ENCODE data around the gene TTLL8. TPM values are rescaled to one million over a fixed set of nuclear protein-coding genes. Genes with fewer than 3 reads are reported as not detected.
A peak's percentile ranks its signal among the peaks of the same experiment; 100 is the strongest.

Gene TTLL8
- total RNA-seq: not detected

DNA sequence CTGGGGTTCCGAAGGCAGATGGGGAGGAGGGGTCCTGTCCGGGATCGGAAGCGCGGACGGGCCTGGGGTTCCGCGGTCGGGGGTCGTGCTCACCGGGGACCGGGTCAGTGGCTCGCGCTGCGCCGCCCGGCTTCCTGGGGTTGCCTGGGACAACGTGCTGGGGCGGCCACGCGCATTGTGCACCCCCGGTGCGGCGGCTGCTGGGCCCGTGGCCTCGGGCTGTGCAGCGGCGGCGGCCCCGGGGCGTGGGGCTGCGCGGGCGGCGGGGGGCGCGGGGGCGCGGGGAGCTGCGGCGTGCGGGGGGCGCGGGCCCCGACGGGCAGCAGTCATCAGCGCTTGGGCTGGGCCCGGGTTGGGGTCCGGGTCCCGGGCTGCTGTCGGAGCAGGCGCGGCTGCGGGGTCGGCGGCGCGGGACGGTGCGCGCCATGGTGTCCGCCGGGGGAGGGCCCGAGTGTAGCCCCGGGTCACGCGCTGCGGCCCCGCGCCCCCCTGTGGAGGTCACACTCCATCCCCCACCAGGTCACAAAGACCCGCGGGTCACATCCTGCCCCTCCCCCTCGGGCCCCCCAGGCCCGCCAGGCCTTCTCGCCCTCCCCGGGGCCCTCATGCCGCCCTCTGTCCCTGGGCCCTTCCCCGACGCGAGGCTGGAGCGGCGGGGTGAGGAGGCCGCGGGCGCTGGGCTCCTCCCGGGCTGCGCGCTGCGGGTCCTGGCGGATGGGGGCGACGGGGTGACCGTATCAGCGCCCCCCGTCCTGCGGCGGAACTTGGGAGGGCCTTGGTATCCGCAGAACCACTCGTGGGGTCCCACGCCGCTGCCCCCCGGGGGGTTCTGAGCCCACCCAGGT is at the start of gene TTLL8:
TTLL8 (minus strand) TSS at position 238 of the 845 bp plus-strand sequence.
- H3K4me1 ChIP-seq: peaks cover 15% of the 10 kb centered on the region
- peaks cover 51% of the 10 kb centered on the region for H3K27me3 ChIP-seq
- no peaks in the 10 kb centered on the region for H3K36me3 ChIP-seq
- 27% methylated on average over 15 of the region's 102 CpGs for WGBS
- H3K4me3 ChIP-seq: peak within 1 kb of the TSS; percentile 15
- DNase-seq (ENCODE audit: low spot score in 2 of 2): no peak
- peaks cover 8% of the 10 kb centered on the region for H3K9me3 ChIP-seq
- no peak for TF ChIP-seq POLR2AphosphoS5 (IDR thresholded peaks at IDR 0.05)
- TF ChIP-seq POLR2A (IDR thresholded peaks at IDR 0.05): no peak
- TF ChIP-seq EP300 (IDR thresholded peaks at IDR 0.05): no peak
- no peak for TF ChIP-seq CTCF (IDR thresholded peaks at IDR 0.05)
- H3K27ac ChIP-seq: no peak within 1 kb of the TSS

GRCh38 chr22:50107529-50107928 is 49.4 kb upstream of the TTLL8 start:
- Histone ChIP-seq H3K27me3 (peaks cover 4% of the 10 kb centered on the region), H3K36me3 (no peaks in the 10 kb centered on the region), H3K4me1 (no peaks in the 10 kb centered on the region), H3K4me3 (no peak overlapping the region), H3K9me3 (no peaks in the 10 kb centered on the region), H3K27ac (no peak overlapping the region)
- 66% methylated on average over 4 of the region's 9 CpGs for WGBS
- TF ChIP-seq POLR2A (IDR thresholded peaks at IDR 0.05) (no peak), POLR2AphosphoS5 (IDR thresholded peaks at IDR 0.05) (no peak), CTCF (IDR thresholded peaks at IDR 0.05) (no peak), EP300 (IDR thresholded peaks at IDR 0.05) (no peak)
- no peak for DNase-seq (ENCODE audit: low spot score in 2 of 2)

- peaks cover 4% of the 10 kb centered on the region for H3K27me3 ChIP-seq
- no peak overlapping the region for H3K27ac ChIP-seq
- H3K4me3 ChIP-seq: no peak overlapping the region
- no peak for TF ChIP-seq EP300 (IDR thresholded peaks at IDR 0.05)
- no peak for TF ChIP-seq POLR2A (IDR thresholded peaks at IDR 0.05)
- no peak for TF ChIP-seq POLR2AphosphoS5 (IDR thresholded peaks at IDR 0.05)
- TF ChIP-seq CTCF (IDR thresholded peaks at IDR 0.05): no peak
- WGBS: 34% methylated on average over 9 of the region's 9 CpGs
- H3K36me3 ChIP-seq: no peaks in the 10 kb centered on the region
- peak in 1 of 2 donors; percentile 32 for DNase-seq (ENCODE audit: low spot score in 2 of 2)
- H3K4me1 ChIP-seq: no peaks in the 10 kb centered on the region
- no peaks in the 10 kb centered on the region for H3K9me3 ChIP-seq
Observed at GRCh38 chr22:50105208-50106100, 47.4 kb upstream of the TTLL8 start.

DNA sequence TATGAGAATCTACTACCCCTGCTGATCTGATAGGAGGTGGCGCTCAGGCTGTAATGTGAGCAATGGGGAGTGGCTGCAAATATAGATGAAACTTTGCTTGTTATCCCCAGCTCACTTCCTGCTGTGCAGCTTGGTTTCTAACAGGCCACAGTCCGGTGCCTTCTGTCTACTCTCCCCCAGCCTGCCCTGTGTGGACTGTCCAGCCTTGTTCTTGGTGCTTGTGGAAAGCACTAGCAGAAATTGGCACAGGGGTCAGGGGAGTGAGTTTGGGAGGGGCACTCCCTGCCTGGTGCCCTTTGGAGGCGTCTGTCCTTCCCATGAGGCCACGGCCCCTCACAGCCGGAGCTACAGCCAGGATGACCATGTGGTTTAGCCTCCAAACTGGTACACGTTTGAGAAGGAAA is 46.0 kb upstream of the TTLL8 start:
- 78% methylated on average over 6 of the region's 6 CpGs for WGBS
- H3K27me3 ChIP-seq: peaks cover 8% of the 10 kb centered on the region

More for the DNA sequence above, 46.0 kb upstream of the TTLL8 start:
- Histone ChIP-seq H3K27ac (no peak overlapping the region), H3K4me1 (no peaks in the 10 kb centered on the region), H3K4me3 (no peak overlapping the region), H3K9me3 (no peaks in the 10 kb centered on the region), H3K36me3 (no peaks in the 10 kb centered on the region)
- DNase-seq (ENCODE audit: low spot score in 2 of 2): peak; percentile 37 to 46
- TF ChIP-seq CTCF (IDR thresholded peaks at IDR 0.05) (no peak), EP300 (IDR thresholded peaks at IDR 0.05) (no peak), POLR2AphosphoS5 (IDR thresholded peaks at IDR 0.05) (no peak), POLR2A (IDR thresholded peaks at IDR 0.05) (no peak)
